ENCODE measurements around the gene EFCAB6. TPM values are rescaled to one million over a fixed set of nuclear protein-coding genes. Genes with fewer than 3 reads are reported as not detected.

Gene EFCAB6
- polyA plus RNA-seq, 2 of the 4 experiments (the other 2 are of a cell fraction): 0.46 to 1.2 TPM

- 29% methylated on average over 11 of the region's 16 CpGs for WGBS (ENCODE audit: missing lambda C conversion rate)
- DNase-seq (ENCODE audit: low read depth in 1 of 2, low spot score in 1 of 2): peak; percentile 33 to 46
- TF ChIP-seq, protein P1, sequence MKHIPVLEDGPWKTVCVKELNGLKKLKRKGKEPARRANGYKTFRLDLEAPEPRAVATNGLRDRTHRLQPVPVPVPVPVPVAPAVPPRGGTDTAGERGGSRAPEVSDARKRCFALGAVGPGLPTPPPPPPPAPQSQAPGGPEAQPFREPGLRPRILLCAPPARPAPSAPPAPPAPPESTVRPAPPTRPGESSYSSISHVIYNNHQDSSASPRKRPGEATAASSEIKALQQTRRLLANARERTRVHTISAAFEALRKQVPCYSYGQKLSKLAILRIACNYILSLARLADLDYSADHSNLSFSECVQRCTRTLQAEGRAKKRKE (CRISPR knock-in tag; IDR thresholded peaks at IDR 0.05; ENCODE audit: low read depth): no peak
- TF ChIP-seq SMC3 (IDR thresholded peaks at IDR 0.05): peak; percentile 62
- peak; percentile 89 for TF ChIP-seq MAFK (IDR thresholded peaks at IDR 0.05; ENCODE audit: partially characterized antibody)
- TF ChIP-seq RAD21 (conservative IDR thresholded peaks at IDR 0.05 in 1 of 2, IDR thresholded peaks at IDR 0.05 in 1 of 2): peak; percentile 76 to 77
- TF ChIP-seq CHD4 (IDR thresholded peaks at IDR 0.05; ENCODE audit: borderline replicate concordance): no peak
- peak; percentile 58 for TF ChIP-seq CTCF (IDR thresholded peaks at IDR 0.05)
- TF ChIP-seq HOXB13 (CRISPR knock-in tag; IDR thresholded peaks at IDR 0.05; ENCODE audit: low read depth): no peak
- H3K27ac ChIP-seq: peak overlapping the region in 1 of 2 experiments; percentile 68; a peak in 3 of 6 replicates
- FAIRE-seq: no peak
- CTCF ChIA-PET: interaction anchor here (0.6 to 6.6 kb wide), 31 partner anchors 8 to 771 kb away, joined by 3 to 81 read pairs (median 4); no protein-coding TSS in a partner anchor
- peak overlapping the region; percentile 41; the same call in 1 of the 3 replicates for H3K4me2 ChIP-seq
- H3K4me3 ChIP-seq: no peak overlapping the region
- H3K4me1 ChIP-seq: peaks cover 28% of the 10 kb centered on the region
- no peaks in the 10 kb centered on the region for H3K9me3 ChIP-seq
- POLR2A ChIA-PET: interaction anchor here (0.5 kb wide), 1 partner anchor 696 kb away, joined by 3 read pairs; no protein-coding TSS in a partner anchor
- peak; percentile 72 to 78 for ATAC-seq
Observed at GRCh38 chr22:43826142-43827002, 14.3 kb upstream of the EFCAB6 start.

DNA sequence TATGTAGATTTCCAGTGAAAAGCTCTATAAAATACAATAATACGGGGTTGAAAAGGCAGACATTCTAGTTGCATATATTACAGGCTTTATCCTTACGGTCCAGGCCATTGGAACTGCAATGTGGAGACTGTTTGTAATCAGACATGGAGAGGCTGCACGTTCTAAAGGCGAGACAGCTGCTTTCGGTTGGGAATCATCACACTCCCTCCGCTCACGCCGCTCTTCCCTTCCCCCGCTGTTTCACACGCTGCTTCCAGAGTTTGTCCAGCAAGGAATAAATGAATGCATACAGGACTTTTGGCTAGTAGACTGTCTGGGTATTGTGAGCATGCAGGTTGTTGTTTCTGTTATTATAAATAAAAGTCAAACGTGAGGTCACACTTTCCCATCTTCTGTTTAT is 13.5 kb upstream of the EFCAB6 start:
- Histone ChIP-seq H3K9me3 (no peaks in the 10 kb centered on the region), H3K27ac (peak overlapping the region in 1 of 2 experiments; percentile 68; a peak in 2 of 6 replicates), H3K4me2 (no peak overlapping the region), H3K4me3 (no peak overlapping the region), H3K4me1 (peaks cover 28% of the 10 kb centered on the region)
- DNase-seq (ENCODE audit: low read depth in 1 of 2, low spot score in 1 of 2) (no peak), FAIRE-seq (no peak), ATAC-seq (no peak)
- WGBS (ENCODE audit: missing lambda C conversion rate): 87% methylated on average over 11 of the region's 11 CpGs
- ChIA-PET CTCF (interaction anchor here (0.6 to 6.6 kb wide), 18 partner anchors 12 to 556 kb away, joined by 3 to 81 read pairs (median 4); no protein-coding TSS in a partner anchor), POLR2A (no interaction called here)
- TF ChIP-seq FOSB (CRISPR knock-in tag; IDR thresholded peaks at IDR 0.05) (no peak), E2F6 (IDR thresholded peaks at IDR 0.05; ENCODE audit: borderline replicate concordance, low read depth) (no peak), GATA3 (IDR thresholded peaks at IDR 0.05; ENCODE audit: borderline replicate concordance) (no peak), TFCP2L1 (CRISPR knock-in tag; IDR thresholded peaks at IDR 0.05) (no peak), FOSL2 (IDR thresholded peaks at IDR 0.05) (no peak), FOSL2 (CRISPR knock-in tag; IDR thresholded peaks at IDR 0.05) (no peak), CTCF (IDR thresholded peaks at IDR 0.05) (no peak), ZSCAN20 (CRISPR knock-in tag; IDR thresholded peaks at IDR 0.05) (no peak), CHD4 (IDR thresholded peaks at IDR 0.05; ENCODE audit: borderline replicate concordance) (no peak), HOXA7 (CRISPR knock-in tag; IDR thresholded peaks at IDR 0.05) (no peak), CBX2 (IDR thresholded peaks at IDR 0.05; ENCODE audit: borderline replicate concordance, low read depth) (no peak), HOXB13 (CRISPR knock-in tag; IDR thresholded peaks at IDR 0.05; ENCODE audit: low read depth) (no peak), RARB (CRISPR knock-in tag; IDR thresholded peaks at IDR 0.05) (no peak), POLR2A (IDR thresholded peaks at IDR 0.05; ENCODE audit: low read length) (no peak)
- TF ChIP-seq, protein P2, sequence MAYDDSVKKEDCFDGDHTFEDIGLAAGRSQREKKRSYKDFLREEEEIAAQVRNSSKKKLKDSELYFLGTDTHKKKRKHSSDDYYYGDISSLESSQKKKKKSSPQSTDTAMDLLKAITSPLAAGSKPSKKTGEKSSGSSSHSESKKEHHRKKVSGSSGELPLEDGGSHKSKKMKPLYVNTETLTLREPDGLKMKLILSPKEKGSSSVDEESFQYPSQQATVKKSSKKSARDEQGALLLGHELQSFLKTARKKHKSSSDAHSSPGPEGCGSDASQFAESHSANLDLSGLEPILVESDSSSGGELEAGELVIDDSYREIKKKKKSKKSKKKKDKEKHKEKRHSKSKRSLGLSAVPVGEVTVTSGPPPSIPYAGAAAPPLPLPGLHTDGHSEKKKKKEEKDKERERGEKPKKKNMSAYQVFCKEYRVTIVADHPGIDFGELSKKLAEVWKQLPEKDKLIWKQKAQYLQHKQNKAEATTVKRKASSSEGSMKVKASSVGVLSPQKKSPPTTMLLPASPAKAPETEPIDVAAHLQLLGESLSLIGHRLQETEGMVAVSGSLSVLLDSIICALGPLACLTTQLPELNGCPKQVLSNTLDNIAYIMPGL (CRISPR knock-in tag; IDR thresholded peaks at IDR 0.05; ENCODE audit: borderline replicate concordance): no peak
- TF ChIP-seq, protein P3, sequence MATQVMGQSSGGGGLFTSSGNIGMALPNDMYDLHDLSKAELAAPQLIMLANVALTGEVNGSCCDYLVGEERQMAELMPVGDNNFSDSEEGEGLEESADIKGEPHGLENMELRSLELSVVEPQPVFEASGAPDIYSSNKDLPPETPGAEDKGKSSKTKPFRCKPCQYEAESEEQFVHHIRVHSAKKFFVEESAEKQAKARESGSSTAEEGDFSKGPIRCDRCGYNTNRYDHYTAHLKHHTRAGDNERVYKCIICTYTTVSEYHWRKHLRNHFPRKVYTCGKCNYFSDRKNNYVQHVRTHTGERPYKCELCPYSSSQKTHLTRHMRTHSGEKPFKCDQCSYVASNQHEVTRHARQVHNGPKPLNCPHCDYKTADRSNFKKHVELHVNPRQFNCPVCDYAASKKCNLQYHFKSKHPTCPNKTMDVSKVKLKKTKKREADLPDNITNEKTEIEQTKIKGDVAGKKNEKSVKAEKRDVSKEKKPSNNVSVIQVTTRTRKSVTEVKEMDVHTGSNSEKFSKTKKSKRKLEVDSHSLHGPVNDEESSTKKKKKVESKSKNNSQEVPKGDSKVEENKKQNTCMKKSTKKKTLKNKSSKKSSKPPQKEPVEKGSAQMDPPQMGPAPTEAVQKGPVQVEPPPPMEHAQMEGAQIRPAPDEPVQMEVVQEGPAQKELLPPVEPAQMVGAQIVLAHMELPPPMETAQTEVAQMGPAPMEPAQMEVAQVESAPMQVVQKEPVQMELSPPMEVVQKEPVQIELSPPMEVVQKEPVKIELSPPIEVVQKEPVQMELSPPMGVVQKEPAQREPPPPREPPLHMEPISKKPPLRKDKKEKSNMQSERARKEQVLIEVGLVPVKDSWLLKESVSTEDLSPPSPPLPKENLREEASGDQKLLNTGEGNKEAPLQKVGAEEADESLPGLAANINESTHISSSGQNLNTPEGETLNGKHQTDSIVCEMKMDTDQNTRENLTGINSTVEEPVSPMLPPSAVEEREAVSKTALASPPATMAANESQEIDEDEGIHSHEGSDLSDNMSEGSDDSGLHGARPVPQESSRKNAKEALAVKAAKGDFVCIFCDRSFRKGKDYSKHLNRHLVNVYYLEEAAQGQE (IDR thresholded peaks at IDR 0.05): no peak
- TF ChIP-seq, protein P4, sequence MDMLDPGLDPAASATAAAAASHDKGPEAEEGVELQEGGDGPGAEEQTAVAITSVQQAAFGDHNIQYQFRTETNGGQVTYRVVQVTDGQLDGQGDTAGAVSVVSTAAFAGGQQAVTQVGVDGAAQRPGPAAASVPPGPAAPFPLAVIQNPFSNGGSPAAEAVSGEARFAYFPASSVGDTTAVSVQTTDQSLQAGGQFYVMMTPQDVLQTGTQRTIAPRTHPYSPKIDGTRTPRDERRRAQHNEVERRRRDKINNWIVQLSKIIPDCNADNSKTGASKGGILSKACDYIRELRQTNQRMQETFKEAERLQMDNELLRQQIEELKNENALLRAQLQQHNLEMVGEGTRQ (IDR thresholded peaks at IDR 0.05): no peak
